DOHH2 (cell line): ENCODE results near the gene MORN5.

ENCODE experiments used
- H3F3A ChIP-seq: fragments of 200-600 bp; sonication (generic), shearing (Covaris generic); 2 replicates; pipeline ENCODE4 v1.6.0; 2016; ENCODE audit warnings: antibody characterized with exemption, mild to moderate bottlenecking; ENCODE audit not compliant: control insufficient read depth, insufficient read depth
- H3K27ac ChIP-seq: fragments of 200-600 bp; sonication (generic); 2 replicates; pipeline ENCODE4 v1.5.1; 2014; ENCODE audit warnings: low read depth, mild to moderate bottlenecking, low read length, moderate library complexity
- H3K27me3 ChIP-seq: fragments of 200-600 bp; sonication (generic); 2 replicates; pipeline ENCODE4 v1.6.1; 2014; ENCODE audit warnings: mild to moderate bottlenecking, low read length, mixed read lengths; ENCODE audit not compliant: control insufficient read depth
- H3K36me3 ChIP-seq: fragments of 200-600 bp; sonication (generic); 2 replicates; pipeline ENCODE4 v1.6.1; 2014; ENCODE audit warnings: mild to moderate bottlenecking, low read length, moderate library complexity, mixed read lengths; ENCODE audit not compliant: control insufficient read depth
- H3K4me1 ChIP-seq: fragments of 200-600 bp; sonication (generic); 2 replicates; pipeline ENCODE4 v1.6.1; 2014; ENCODE audit warnings: mild to moderate bottlenecking, low read length, mixed read lengths; ENCODE audit not compliant: control insufficient read depth
- H3K4me2 ChIP-seq: fragments of 200-600 bp; sonication (generic); 2 replicates; pipeline ENCODE4 v1.6.0; 2014; ENCODE audit warnings: mild to moderate bottlenecking, low read length, moderate library complexity
- H3K4me3 ChIP-seq: fragments of 200-600 bp; sonication (generic); 2 replicates; pipeline ENCODE4 v1.5.1; 2014; ENCODE audit warnings: mild to moderate bottlenecking, low read length, mixed read lengths
- H3K79me2 ChIP-seq: fragments of 200-600 bp; sonication (generic); 2 replicates; pipeline ENCODE4 v1.6.1; 2014; ENCODE audit warnings: mild to moderate bottlenecking, low read length, mixed read lengths; ENCODE audit not compliant: control insufficient read depth
- H3K9me2 ChIP-seq: fragments of 200-600 bp; sonication (generic); replicated peaks from 2 replicates; pipeline ENCODE4 v1.6.1; 2014; ENCODE audit warnings: mild to moderate bottlenecking, low read length, mixed read lengths; ENCODE audit not compliant: control insufficient read depth
- H3K9me3 ChIP-seq: fragments of 200-600 bp; sonication (generic); 2 replicates; pipeline ENCODE4 v1.6.1; 2014; ENCODE audit warnings: antibody characterized with exemption, low read length, mixed read lengths; ENCODE audit not compliant: control insufficient read depth, insufficient read depth
- H4K20me1 ChIP-seq: fragments of 200-600 bp; sonication (generic); 2 replicates; pipeline ENCODE4 v1.6.0; 2014; ENCODE audit warnings: low read depth, mild to moderate bottlenecking, antibody characterized with exemption, low read length, moderate library complexity; ENCODE audit not compliant: control insufficient read depth, insufficient read depth
- CTCF ChIP-seq: fragments of 200-600 bp; sonication (generic); IDR thresholded peaks from one replicate; pipeline ENCODE4 v1.5.1; 2014; ENCODE audit warnings: antibody characterized with exemption, mild to moderate bottlenecking, low read depth, low read length; ENCODE audit not compliant: poor library complexity, severe bottlenecking
- EZH2phosphoT487 ChIP-seq: fragments of 200-600 bp; sonication (generic); IDR thresholded peaks from 2 replicates; pipeline ENCODE4 v1.6.1; 2017; ENCODE audit warnings: borderline replicate concordance, mild to moderate bottlenecking, antibody characterized with exemption, low read length, moderate library complexity, mixed read lengths

The MORN5 gene

GRCh38 chr9:122236681-122237080, 77.0 kb downstream of the MORN5 start:
- H4K20me1 ChIP-seq = no peaks in the 10 kb centered on the region
- no peaks in the 10 kb centered on the region for H3F3A ChIP-seq
- no peaks in the 10 kb centered on the region for H3K4me1 ChIP-seq
- no peak overlapping the region for H3K4me2 ChIP-seq
- no peak overlapping the region for H3K27ac ChIP-seq
- H3K36me3 ChIP-seq = peaks cover 17% of the 10 kb centered on the region
- no peak overlapping the region for H3K4me3 ChIP-seq
- TF ChIP-seq EZH2phosphoT487 (no peak), CTCF (no peak)
- H3K9me3 ChIP-seq = no peaks in the 10 kb centered on the region
- no peaks in the 10 kb centered on the region for H3K79me2 ChIP-seq
- H3K27me3 ChIP-seq = peaks cover 3% of the 10 kb centered on the region; the same call in 1 of the 2 replicates
- H3K9me2 ChIP-seq = no peaks in the 10 kb centered on the region

- H3K27me3 ChIP-seq = no peaks in the 10 kb centered on the region
Measured at GRCh38 chr9:122239722-122240121, 80.0 kb downstream of the MORN5 start.

GRCh38 chr9:122244349-122244748, 84.6 kb downstream of the MORN5 start:
- Histone ChIP-seq H3K36me3 (peaks cover 71% of the 10 kb centered on the region), H3K4me2 (no peak overlapping the region), H3K27ac (no peak overlapping the region)

More at GRCh38 chr9:122239722-122240121, 80.0 kb downstream of the MORN5 start:
- Histone ChIP-seq H3K4me2 (no peak overlapping the region), H3K9me3 (no peaks in the 10 kb centered on the region), H3F3A (no peaks in the 10 kb centered on the region), H4K20me1 (no peaks in the 10 kb centered on the region), H3K9me2 (no peaks in the 10 kb centered on the region), H3K36me3 (peaks cover 44% of the 10 kb centered on the region), H3K4me1 (no peaks in the 10 kb centered on the region), H3K4me3 (no peak overlapping the region), H3K27ac (no peak overlapping the region), H3K79me2 (no peaks in the 10 kb centered on the region)
- TF ChIP-seq EZH2phosphoT487 (no peak), CTCF (no peak)

More at GRCh38 chr9:122244349-122244748, 84.6 kb downstream of the MORN5 start:
- H4K20me1 ChIP-seq = no peaks in the 10 kb centered on the region
- no peaks in the 10 kb centered on the region for H3K9me2 ChIP-seq
- H3F3A ChIP-seq = no peaks in the 10 kb centered on the region
- TF ChIP-seq EZH2phosphoT487 = no peak
- no peak for TF ChIP-seq CTCF
- no peak overlapping the region for H3K4me3 ChIP-seq
- no peaks in the 10 kb centered on the region for H3K9me3 ChIP-seq
- no peaks in the 10 kb centered on the region for H3K79me2 ChIP-seq
- H3K4me1 ChIP-seq = no peaks in the 10 kb centered on the region
- no peaks in the 10 kb centered on the region for H3K27me3 ChIP-seq
